ENCODE measurements around the gene NLRP2B.
"Not testable (repeated sequence)": the region's sequence is repeated elsewhere in the genome, so short reads cannot be mapped to it uniquely, and the experiment has no call there.

The NLRP2B gene

DNA sequence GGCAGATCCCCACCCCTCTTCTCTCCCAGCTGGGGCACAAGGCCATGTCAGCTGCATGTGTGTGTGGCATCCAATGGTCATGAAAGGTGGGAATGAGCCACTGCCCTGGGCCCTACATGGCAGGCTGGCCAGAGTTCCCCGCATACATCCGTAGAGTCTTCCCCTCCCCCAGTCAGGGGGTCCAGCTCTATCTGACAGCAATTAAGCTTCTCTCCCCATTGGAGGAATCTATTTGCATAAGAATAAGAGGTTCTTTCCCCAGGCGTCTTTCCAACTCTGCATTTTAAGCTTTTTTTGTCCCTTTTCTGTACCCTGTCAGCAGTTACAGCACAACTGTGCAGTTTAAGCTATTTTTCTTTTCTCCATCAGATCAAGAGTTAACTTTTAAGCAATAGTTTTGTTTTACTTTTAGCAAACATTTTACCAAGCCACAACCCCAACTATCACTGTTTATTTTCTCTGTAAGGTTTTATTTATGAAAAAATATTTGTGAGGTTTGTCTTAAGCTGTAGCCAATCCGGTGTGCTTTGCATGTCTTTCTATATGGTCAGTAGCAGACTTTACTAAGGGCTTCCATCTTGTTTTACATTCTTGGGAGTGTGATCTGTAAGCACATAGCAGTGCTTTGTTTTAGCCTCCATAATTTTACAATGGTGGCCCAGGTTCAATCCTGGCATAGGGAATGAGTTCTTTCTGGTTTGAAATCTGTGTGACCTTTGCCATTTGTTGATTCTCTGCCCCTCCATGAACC lies 28.7 kb downstream of the NLRP2B start:
- H3K27ac ChIP-seq (ENCODE audit: low read length): no peak overlapping the region
- no peaks in the 10 kb centered on the region for H3K27me3 ChIP-seq (ENCODE audit: control insufficient read depth, insufficient read depth, low read length)
- no peaks in the 10 kb centered on the region for H3K36me3 ChIP-seq (ENCODE audit: control insufficient read depth, low read depth, low read length)
- peaks cover 18% of the 10 kb centered on the region for H3K4me1 ChIP-seq (ENCODE audit: control insufficient read depth, low read depth, low read length)
- H3K9me3 ChIP-seq (ENCODE audit: control insufficient read depth, low read depth, low read length): peaks cover 40% of the 10 kb centered on the region
- H3K4me3 ChIP-seq (ENCODE audit: low read length): no peak overlapping the region
- H3K9ac ChIP-seq (ENCODE audit: low read length): no peak overlapping the region

DNA sequence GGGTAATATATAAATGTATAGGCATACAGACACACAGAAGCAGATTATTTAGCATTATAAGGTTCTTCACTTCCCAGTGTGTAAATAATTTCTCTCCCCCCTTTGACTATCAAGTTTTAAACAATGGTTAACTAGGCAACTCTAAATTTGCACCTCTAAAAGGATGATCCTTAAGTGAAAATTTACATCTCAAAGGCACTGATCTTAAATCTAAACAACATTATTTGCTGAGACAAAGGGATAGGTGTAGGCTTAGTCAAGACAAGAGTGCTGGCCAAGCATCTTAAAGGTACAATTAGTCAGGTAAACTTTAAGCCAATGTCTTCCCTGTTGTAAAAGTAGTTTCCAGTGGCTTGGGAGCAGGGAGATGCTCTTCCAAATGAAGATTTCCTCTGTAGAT lies 33.0 kb downstream of the NLRP2B start:
- Histone ChIP-seq H3K36me3 (ENCODE audit: control insufficient read depth, low read depth, low read length) (no peaks in the 10 kb centered on the region), H3K4me3 (ENCODE audit: low read length) (no peak overlapping the region), H3K9me3 (ENCODE audit: control insufficient read depth, low read depth, low read length) (peaks cover 12% of the 10 kb centered on the region), H3K27me3 (ENCODE audit: control insufficient read depth, insufficient read depth, low read length) (no peaks in the 10 kb centered on the region), H3K9ac (ENCODE audit: low read length) (no peak overlapping the region), H3K4me1 (ENCODE audit: control insufficient read depth, low read depth, low read length) (peaks cover 16% of the 10 kb centered on the region), H3K27ac (ENCODE audit: low read length) (peak overlapping the region; percentile 47)

DNA sequence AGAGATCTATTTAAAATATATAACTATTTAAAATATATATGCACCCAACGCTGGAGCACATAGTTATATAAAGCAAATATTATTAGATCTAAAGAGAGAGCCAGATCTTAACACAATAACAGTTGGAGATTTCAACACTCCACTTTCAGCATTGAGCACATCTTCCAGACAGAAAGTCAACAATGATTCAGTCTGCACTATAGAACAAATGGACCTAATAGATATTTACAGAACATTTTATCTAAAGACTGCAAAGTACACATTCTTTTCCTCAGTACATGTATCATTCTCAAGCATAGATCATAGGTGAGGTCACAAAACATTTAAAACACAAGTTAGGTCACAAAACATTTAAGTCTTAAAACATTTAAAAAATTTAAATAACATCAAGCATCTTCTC lies 36.4 kb downstream of the NLRP2B start:
- peaks cover 12% of the 10 kb centered on the region for H3K9me3 ChIP-seq (ENCODE audit: control insufficient read depth, low read depth, low read length)
- no peak overlapping the region for H3K27ac ChIP-seq (ENCODE audit: low read length)
- H3K4me3 ChIP-seq (ENCODE audit: low read length): no peak overlapping the region
- no peaks in the 10 kb centered on the region for H3K36me3 ChIP-seq (ENCODE audit: control insufficient read depth, low read depth, low read length)
- H3K9ac ChIP-seq (ENCODE audit: low read length): no peak overlapping the region
- no peaks in the 10 kb centered on the region for H3K27me3 ChIP-seq (ENCODE audit: control insufficient read depth, insufficient read depth, low read length)
- H3K4me1 ChIP-seq (ENCODE audit: control insufficient read depth, low read depth, low read length): peaks cover 13% of the 10 kb centered on the region

DNA sequence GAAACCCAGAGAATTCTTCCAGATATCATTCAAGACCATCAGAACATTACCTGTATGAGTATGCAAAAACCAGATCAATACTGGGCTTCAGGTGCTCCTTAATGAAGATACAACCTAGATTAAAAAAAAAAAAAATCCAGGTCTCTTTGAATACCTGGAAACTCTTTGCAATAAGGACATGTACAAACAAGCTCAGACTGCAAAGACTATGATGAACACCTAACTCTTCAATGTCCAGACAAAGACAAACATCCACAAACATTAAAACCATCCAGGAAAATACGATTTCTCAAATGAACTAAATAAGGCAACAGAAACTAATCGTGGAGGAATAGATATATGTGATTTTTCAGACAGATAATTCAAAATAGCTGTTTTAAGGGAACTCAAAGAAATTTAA lies 38.7 kb downstream of the NLRP2B start:
- H3K4me1 ChIP-seq (ENCODE audit: control insufficient read depth, low read depth, low read length): no peaks in the 10 kb centered on the region
- H3K4me3 ChIP-seq (ENCODE audit: low read length): no peak overlapping the region
- H3K36me3 ChIP-seq (ENCODE audit: control insufficient read depth, low read depth, low read length): no peaks in the 10 kb centered on the region
- no peak overlapping the region for H3K27ac ChIP-seq (ENCODE audit: low read length)
- H3K27me3 ChIP-seq (ENCODE audit: control insufficient read depth, insufficient read depth, low read length): no peaks in the 10 kb centered on the region
- H3K9me3 ChIP-seq (ENCODE audit: control insufficient read depth, low read depth, low read length): peaks cover 9% of the 10 kb centered on the region
- H3K9ac ChIP-seq (ENCODE audit: low read length): no peak overlapping the region

DNA sequence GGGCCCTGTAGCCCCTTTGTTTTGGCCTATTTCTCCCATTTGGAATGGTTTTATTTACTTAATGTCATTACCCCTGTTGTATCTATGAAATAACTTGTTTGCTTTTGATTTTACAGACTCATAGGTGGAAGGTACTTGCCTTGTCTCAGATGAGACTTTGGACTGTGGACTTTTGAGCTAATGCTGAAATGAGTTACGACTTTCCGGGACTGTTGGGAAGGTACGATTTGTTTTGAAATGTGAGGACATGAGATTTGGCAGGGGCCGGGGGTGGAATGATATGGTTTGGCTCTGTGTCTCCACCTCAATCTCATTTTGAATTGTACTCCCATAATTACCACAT lies 39.4 kb downstream of the NLRP2B start:
- no peaks in the 10 kb centered on the region for H3K27me3 ChIP-seq (ENCODE audit: control insufficient read depth, insufficient read depth, low read length)
- H3K9me3 ChIP-seq (ENCODE audit: control insufficient read depth, low read depth, low read length): peaks cover 14% of the 10 kb centered on the region
- H3K4me1 ChIP-seq (ENCODE audit: control insufficient read depth, low read depth, low read length): no peaks in the 10 kb centered on the region
- no peak overlapping the region for H3K9ac ChIP-seq (ENCODE audit: low read length)
- no peaks in the 10 kb centered on the region for H3K36me3 ChIP-seq (ENCODE audit: control insufficient read depth, low read depth, low read length)
- no peak overlapping the region for H3K4me3 ChIP-seq (ENCODE audit: low read length)
- no peak overlapping the region for H3K27ac ChIP-seq (ENCODE audit: low read length)

DNA sequence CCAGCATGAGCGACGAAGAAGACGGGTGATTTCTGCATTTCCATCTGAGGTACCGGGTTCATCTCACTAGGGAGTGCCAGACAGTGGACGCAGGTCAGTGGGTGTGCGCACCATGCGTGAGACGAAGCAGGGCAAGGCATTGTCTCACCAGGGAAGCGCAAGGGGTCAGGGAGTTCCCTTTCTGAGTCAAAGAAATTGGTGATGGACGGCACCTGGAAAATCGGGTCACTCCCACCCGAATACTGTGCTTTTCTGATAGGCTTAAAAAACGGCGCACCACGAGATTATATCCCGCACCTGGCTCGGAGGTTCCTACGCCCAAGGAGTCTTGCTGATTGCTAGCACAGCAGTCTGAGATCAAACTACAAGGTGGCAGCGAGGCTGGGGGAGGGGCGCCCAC lies 50.6 kb downstream of the NLRP2B start:
- H3K4me3 ChIP-seq (ENCODE audit: low read length); H3K27me3 ChIP-seq (ENCODE audit: control insufficient read depth, insufficient read depth, low read length); H3K4me1 ChIP-seq (ENCODE audit: control insufficient read depth, low read depth, low read length); H3K9me3 ChIP-seq (ENCODE audit: control insufficient read depth, low read depth, low read length); H3K9ac ChIP-seq (ENCODE audit: low read length); H3K36me3 ChIP-seq (ENCODE audit: control insufficient read depth, low read depth, low read length); H3K27ac ChIP-seq (ENCODE audit: low read length): not testable (repeated sequence)

Measured in iPS-18a (cell line).